HG02588 (cell line): ENCODE data around the gene CAPN14.

ENCODE experiments used
- ATAC-seq: cut with Tn5 transposase; IDR thresholded peaks from one replicate; pipeline ENCODE4 v1.9.1; 2021; ENCODE audit warnings: mild to moderate bottlenecking, moderate library complexity; ENCODE audit not compliant: unreplicated experiment

CAPN14 gene

DNA sequence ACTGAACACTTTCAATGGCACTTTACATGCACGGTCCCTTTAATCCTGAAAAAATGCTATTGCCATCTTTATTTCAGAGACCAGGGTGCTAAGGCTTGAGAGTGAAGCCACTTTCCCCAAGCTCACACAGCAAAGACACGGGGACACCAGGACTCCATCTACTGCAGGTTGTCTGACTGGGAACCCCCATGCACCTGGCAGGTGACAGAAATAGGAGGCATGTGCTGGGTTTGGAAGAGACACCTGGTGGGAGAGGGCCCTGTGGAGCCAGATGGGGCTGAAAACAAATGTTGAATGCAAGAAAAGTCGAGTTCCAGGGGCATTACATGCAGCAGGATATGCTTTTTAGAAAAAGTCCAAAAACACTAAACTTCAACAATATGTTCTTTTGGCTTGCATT is 11.4 kb upstream of the CAPN14 start:
- no peak for ATAC-seq

DNA sequence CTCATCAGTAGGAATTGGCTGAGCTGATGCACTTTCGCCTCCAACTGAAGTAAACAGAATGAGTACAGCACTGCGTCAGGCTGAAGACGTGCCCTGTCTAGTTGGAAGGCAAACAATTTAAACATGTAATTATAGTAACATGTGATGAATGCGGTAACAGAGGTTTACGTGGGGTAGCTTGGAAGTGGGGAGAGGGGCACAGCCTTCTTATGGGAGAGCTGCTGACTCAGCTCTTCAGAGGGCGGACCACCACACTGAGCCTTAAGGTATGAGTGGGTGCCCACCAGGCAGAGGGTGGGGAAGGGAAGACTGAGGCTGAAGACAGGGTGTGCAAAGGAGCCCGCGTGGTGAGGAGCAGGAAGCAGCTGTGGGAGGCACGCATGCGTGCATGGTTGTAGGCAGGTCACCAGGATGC is 10.4 kb upstream of the CAPN14 start:
- no peak for ATAC-seq

DNA sequence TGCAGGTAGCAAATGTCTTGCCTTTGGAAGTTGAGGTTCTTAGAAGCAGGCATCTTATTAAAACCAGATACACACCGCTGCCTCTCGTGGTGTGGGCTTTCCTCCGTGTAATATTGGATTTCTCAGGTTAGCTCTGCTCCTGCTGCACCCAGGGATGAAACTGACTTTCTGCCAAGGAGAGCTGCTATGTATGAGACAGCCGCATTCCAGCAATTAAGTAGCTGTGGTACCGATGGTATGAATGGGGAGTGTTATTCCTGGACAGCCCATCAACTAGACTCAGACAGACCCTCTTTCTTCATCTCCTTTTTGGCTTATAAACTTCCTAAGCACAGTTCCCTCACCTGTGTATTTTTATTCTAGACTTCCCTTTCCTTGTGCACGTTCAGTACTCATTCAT is 9.8 kb upstream of the CAPN14 start:
- no peak for ATAC-seq

DNA sequence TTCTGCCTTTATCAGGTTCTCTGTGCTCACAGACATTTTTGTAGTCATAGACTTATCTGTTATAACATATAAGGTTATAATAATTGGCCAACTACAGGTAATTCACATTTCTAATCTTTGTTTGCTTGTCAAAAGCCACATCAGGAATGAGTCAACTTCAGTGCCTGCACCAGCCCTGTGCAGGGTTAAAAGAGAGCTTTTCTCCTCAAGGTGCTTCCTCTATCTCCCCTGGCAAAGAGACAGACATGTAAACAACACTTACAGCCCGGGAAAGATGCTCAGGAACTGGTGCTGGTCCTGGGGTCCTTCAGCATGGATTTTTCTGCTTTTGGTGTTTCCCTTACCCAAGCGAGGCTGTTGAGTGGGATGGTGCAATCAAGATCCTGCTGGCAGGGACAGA is 9.0 kb upstream of the CAPN14 start:
- ATAC-seq, result no peak

DNA sequence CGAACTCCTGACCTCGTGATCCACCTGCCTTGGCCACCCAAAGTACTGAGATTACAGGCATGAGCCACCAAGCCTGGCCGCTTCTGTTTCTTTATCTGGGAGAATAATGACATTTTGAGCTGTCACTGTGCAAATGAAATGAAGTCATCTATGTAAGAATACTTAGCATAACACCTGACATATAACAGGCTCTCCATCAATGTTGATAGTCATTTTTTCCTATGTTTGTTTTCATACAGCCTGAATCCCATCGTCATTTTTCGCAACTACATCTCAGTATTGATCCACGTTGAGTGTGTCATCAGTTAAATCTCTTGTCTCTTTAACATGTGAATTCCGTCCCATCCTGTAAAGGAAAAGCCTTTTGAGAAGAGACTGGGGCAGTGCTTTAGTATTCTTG is 6.4 kb upstream of the CAPN14 start:
- ATAC-seq, result no peak

DNA sequence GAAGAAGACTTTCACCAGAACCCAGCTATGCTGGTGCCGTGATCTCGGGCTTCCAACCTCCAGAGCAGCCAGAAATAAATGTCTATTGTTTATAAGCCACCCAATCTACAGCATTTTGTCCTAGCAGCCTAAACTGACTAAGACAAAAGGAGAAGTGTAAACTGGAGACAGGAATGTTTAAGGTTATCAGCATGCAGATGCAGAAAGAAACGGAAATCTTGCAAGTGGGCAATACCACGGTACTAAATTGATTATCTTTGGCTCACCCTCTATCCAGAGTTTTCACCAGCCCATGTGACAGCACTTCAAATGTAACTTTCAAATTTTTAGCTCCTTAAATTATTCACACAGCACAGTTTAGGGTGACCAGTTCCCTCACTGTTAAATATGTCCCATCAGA is 5.7 kb upstream of the CAPN14 start:
- ATAC-seq, result no peak

DNA sequence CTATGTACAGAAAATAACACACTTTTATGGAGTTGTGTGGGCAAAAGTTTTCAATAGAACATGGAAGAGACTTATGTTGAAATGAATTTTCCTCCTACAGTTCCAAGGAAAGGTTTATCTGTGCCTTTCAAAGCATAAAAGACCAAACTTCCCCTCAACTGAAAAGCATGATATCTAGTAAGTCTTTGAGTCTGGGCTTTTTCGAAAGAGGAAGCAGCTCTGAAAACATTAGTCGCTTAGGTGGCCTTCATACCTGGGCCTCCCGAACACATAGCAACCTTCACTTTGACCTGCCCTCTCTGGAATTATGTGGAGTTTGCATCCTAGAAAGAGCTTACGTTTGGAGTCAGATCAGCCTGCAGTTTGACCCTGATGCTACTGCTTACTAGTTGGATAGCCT is 4.8 kb upstream of the CAPN14 start:
- ATAC-seq, result no peak

DNA sequence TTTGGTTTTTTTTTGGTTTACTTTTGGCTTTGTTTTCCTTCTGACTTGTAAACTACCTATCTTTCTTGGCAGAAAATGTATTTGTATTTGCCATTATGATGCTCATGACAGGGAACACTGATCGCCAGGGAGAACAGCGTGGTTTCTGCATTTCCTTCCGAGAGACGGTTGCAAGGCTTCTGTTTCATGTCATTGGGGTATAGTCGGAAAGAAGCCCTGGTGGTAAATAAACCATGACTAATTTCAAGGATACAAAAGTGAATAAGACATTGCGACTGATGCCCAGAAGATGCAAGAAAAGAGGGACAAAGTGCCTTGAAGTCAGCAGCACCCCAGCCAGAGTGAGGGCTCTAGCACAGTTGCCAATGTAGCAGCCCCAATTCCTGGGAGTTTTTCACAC is 4.2 kb upstream of the CAPN14 start:
- no peak for ATAC-seq

DNA sequence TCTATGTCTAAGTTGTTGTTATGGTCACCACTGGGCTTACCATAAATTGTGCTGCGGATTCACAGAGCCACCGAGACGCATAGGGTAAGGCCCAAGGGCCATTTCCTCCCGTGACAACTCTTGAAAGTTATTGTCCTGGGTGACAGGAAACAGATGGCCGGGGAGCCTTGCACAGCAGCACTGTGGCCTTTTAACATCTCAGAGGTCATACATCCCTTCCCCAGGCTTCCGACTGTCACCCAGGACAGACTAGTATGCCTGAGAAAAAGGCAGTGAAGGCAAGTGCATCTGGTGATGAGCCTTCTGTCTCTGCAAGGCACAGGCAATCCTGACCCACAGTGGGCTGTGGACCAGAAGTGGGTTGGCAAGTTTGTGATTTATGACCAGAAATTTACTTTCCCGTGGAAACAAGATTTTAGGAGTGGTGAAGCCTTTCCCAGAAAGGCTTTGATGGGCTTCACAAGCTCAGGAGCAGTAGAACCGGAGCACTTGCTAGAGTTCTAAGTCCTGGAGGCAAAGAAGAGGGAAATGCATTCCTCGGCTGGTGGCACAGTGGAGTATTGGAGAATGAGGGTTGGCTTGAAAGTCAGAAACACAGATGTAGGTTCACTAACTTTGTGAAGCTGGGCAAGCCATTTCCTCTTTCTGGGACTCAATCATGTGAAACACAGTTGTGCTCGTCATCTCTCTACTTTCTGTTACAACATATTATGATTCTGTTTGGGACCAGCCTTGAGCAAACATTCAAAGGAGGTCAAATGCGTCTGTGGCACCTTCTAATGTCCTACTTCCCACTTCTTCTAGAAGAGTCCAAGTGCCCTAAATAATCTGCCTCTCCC is 2.0 kb upstream of the CAPN14 start:
- ATAC-seq, result peak; percentile 62

DNA sequence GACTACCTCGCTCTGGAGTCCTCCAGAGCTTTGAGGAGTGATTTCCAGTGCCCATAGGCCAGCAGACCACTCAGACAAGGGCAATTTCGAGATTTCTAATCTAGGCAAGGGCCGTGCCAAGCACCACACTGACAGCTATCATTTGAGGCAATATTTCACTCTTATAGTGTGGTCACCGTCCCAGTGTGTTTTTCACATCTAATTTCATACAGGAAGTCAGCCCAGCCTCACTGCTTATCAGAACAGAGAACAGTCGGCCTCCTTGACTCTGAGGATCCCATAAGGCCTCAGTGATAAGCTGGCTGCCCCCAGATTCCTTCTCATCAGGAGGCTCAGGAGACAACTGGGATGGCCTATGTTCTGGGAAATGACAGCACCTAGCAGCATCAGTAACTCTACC is 581 bp downstream of the CAPN14 start:
- peak; percentile 46 for ATAC-seq

DNA sequence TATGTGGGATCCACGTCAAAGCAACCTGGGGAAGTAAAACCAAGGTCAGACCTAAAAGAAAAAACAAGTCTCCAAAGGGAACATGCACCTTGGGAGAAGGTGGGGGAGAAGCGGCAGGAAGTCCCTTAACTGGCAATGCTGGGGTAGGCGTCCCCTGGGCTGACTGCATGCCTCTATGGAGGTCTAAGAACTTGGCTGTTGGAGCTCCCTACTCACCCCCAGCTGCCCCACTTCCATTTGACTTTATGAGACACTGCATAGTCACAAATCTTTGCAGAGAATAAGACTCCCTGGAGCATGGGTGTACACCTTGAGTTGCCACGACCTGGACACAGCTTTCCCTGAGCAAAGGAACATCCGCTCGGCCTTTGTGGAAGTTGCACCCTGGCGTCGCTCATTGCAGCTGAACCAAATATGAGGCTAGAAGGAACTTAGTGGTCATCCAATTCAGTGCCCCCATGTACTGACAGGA is 2.8 kb downstream of the CAPN14 start:
- ATAC-seq, result no peak

DNA sequence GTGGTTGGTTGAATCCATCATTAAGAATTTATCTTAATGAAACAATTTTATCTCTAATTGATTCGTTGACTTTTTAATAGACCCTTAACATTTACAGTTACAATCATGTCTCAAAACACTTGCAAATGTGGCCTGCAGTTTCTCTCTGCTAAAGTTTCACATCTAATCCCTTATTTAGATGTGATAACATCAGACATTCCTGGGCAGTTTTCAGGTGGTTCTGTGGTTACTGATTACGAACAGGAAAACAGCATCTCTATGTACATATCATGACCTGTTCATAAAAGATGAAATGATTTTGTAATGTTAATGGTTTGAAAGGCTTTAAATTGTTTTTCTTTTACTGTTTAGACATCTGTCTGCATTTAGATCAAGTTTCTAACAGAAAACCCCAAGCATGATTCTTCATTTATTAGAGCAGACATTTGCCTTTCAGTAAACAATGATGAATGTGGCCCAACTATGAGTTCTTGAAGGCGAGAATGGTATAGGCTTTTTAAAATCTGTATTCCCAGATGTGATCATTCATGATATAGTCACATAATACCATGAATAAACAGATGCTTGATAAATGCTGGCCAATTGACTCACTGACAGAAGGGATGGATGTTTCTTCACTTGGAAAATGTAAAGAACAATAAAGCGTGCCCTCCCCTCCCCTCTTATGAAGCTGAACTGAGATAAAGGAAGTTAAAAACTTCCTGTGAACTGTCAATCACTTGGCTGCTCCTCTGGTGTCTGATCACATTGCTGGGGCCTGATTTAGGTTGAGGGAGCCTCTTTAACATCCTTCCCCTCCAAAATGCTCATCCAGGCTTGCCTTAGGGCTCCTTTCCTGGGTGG is 3.5 kb downstream of the CAPN14 start:
- no peak for ATAC-seq

DNA sequence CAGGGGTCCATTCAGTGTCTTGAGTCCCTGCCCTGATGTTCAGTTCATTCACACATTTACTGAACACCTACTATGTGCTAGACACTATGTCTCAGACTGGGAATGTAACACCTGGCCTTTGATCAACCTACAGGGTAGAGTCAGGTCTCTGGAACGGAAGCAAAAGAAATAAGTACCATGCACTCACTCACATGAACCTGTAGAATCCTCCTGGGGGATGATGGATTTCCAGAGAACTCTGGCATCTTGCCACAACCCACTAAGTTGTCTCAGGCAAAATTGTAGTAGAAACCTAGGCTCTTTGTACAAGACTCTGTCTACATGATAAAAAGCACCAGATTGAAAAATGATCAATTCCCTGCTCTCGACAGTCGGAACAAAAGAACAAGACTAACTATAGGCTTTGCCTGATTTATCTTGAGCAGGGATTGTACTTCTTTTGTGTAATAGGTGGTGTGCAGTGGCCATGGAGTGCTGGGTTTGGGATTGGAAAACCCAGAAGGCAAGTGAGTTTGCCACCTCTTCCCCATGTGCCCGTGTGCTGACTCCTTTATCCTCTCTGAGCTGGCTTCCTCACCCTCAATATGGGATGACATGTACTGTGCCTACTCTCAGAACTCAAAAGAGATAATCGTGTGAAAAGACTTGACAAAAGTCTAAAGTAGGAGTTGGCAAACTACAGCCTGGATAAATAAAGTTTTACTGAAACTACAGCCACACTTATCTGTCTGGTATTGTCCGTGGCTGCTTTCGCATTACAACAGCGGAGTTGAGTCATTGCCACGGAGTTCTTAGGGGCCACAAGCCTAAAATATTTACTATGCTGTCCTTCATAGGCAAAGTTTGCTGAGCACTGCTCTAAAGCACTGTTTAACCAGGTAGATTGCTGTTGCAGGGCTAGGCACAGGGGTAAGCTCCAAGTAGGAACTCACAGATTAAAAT is 4.4 kb downstream of the CAPN14 start:
- ATAC-seq, result no peak

DNA sequence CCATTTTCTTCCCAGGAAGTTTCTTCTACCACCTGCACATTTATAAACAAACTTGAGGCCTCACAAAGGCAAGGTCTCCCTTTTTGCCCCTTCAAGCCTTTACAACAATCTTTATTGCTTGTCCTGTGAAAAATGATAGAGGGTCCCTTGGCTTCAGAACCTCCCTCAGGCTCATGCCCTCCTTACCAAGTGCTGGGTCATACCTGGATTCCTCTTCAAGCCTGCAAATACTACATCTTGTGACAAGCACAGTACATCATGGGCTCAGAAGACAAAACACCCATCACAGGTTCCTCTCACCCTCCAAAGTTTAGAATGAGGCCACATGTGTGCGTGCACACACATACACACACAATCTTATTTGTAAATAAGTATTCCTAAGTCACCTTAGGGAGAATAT is 9.1 kb downstream of the CAPN14 start:
- no peak for ATAC-seq

DNA sequence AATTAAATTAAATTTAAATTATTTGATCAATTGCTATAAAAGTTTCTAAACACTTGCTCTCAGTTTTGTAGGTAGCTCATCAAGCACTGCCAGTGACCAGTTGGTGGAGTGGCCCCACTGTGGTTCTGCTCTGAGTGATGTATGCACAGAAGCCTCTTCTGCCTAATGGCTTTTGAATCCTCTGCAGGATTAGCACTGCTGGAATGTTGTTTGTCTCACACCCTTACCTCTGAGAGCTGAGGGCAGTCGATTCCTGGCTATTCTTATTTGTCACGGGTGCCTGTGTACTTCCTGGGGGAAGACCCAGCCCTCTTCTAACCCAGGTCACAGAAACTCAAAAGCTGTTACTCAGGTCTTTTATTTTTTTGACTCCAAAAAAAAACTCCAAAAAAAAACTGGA is 9.5 kb downstream of the CAPN14 start:
- ATAC-seq, result peak; percentile 73

DNA sequence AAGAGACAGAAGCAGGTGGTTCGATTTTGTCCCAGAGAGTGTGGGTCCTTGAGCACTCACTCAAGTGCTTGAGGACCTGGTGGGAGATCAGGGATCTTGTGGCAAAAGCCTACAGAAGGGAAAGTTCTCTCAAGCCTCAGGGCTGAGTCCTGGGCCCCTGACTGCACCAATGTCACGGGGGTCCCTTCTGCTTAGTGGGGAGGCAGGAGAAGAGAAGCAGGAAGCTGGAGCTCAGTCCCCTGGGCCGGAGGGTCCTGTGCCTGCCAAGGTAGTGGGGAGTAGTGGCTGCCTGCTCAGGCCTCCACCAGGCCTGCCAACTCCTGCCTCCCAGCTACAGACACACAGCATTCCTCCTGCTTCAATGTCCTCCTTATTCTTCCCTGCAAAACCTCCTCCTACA is 11.7 kb downstream of the CAPN14 start:
- no peak for ATAC-seq

DNA sequence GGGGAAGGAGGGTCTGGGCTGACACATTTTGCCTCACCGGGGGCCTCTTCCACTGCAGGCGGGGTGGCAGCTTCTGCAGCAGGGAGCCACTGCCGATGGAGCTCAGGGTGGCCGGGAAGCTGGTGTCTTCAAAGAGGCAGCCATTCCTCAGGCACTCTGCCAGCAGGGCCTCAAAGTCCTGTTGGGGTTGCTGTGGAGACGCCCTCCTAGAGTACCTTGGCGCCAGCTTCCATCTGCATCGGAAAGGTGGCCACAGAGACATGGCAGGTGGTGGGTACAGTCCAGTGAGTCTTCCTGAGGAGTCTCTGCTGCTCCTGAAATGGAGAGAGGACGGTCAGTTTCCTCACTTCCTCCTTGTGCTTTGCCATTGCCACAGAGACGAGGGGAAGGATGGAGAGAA is 12.1 kb downstream of the CAPN14 start:
- no peak for ATAC-seq

DNA sequence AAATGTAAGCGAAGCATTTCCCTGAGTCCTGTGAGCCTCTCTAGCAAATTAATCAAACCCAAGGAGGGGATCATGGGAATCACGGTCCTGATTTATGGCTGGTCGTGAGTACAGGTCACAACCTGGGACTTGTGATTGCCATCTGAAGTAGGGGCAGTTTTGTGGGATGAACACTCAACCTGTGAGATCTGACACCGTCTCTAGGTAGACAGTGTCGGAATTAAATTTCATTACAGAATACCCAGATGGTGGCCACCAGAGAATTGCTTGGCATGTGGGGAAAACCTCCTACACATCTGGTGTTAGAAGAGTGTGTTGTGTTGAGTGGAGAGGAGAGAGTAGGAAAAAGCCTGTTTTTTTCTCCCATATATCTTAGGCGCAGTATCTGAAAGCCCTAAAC is 12.5 kb downstream of the CAPN14 start:
- ATAC-seq, result no peak

DNA sequence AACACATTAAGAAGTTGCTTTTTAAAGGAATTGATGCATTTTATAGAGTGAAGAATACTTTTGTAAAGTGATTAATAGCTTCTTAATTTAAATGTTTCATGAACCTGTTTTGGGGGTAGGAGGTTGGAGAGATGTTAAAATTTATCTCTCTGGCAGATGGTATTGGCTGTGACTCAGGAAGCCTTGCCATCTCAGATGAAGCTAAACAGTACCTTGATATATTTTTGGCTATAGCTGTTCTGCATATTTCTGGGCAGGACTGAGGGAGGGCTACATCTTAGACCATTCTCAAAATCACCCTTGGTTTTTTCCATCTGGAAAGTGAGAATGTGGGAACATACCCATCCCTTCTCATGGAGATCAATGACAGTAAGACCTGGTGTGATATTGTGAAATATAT is 13.4 kb downstream of the CAPN14 start:
- ATAC-seq, result no peak

DNA sequence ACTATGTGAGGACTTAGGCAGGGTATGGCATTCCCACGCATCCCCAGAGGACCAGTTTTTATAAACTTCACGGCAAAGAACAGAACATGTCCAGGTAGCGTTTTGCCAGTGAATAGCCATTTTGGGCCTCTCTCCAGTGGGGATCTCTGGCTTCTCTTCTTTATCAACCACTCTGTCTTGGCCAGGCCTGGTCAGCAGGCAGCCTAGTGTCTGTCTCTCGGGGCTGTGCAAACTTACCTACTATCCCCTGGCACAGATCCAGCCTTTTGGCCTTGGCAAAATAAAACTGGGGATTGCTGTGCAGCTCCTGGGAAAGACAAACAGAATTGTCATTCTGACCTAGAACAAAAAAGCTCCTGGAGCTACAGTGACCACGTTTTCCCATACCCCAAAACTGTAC is 14.5 kb downstream of the CAPN14 start:
- ATAC-seq, result no peak

DNA sequence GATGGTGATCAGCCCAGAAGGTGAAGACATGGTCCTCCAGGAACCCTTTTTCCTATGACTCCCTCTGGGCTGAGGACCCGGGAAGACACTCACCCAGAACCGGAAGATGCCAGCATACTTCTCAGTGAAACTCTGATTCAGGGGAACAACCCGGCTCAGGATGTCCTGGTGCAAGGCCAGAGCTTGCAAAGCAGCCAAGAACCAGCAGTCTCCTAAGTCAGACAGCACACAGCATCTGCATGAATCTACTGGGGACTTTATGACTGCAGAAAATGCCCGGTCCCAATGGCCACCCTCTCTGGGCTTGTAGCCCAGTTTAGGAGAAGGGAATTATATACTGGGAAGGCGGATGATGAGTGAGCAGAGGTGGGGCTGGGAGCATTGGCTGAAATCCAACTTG is 15.3 kb downstream of the CAPN14 start:
- ATAC-seq, result no peak
